MM.1S (cell line): ENCODE data around the gene CDH22.

Experiments
- CTCF ChIP-seq: fragments of 300-600 bp; sonication (generic); IDR thresholded peaks from 2 replicates; pipeline ENCODE4 v1.5.1; 2016; ENCODE audit warnings: antibody characterized with exemption, low read length, mixed read lengths
- EZH2 ChIP-seq: fragments of 300-600 bp; sonication (generic); optimal IDR thresholded peaks from 2 replicates; pipeline ENCODE3; 2017; ENCODE audit warnings: low read depth, mild to moderate bottlenecking, antibody characterized with exemption, low read length, mixed read lengths
- EZH2phosphoT487 ChIP-seq: fragments of 300-600 bp; sonication (generic); IDR thresholded peaks from 2 replicates; pipeline ENCODE4 v1.6.1; 2018; ENCODE audit warnings: antibody characterized with exemption, low read length

GRCh38 chr20:46352370-46352938, 44.2 kb upstream of the CDH22 start:
- no peak for TF ChIP-seq CTCF
- TF ChIP-seq EZH2phosphoT487: no peak
- TF ChIP-seq EZH2: no peak
